ENCODE results near the gene GLRX. TPM values are rescaled to one million over a fixed set of nuclear protein-coding genes. Genes with fewer than 3 reads are reported as not detected.

Gene GLRX
- total and polyA plus RNA-seq, 2 of the 13 experiments (the other 11 are each of a cell fraction or from before 2014, with no cell fraction given) = 63.8 to 499 TPM

DNA sequence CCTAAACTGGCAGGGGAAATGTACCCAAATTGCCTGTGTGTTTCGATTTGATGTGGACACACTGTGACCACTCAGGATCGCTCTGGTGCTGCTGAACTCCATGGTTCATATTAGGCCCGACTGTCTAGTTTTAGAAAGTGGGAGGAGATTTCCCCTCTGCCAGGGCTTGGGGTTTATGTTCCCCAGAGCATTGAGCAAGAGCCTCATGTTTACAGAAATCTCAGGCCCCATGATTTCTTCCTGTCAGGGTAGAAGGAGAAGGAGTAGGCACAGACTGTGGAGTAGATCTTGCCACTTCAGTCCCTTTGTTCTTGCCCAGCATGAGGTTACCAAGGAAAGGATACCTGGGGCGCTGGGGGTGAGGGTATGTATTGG is 40.8 kb upstream of the GLRX start (continued):
- TF ChIP-seq, protein P1, sequence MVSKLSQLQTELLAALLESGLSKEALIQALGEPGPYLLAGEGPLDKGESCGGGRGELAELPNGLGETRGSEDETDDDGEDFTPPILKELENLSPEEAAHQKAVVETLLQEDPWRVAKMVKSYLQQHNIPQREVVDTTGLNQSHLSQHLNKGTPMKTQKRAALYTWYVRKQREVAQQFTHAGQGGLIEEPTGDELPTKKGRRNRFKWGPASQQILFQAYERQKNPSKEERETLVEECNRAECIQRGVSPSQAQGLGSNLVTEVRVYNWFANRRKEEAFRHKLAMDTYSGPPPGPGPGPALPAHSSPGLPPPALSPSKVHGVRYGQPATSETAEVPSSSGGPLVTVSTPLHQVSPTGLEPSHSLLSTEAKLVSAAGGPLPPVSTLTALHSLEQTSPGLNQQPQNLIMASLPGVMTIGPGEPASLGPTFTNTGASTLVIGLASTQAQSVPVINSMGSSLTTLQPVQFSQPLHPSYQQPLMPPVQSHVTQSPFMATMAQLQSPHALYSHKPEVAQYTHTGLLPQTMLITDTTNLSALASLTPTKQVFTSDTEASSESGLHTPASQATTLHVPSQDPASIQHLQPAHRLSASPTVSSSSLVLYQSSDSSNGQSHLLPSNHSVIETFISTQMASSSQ (IDR thresholded peaks at IDR 0.05; ENCODE audit: low read depth) = 0 out of 2 replicates have a peak, but pooled peaks have one; percentile 12
- TF ChIP-seq, protein P1 (CRISPR knock-in tag; IDR thresholded peaks at IDR 0.05; ENCODE audit: borderline replicate concordance) = no peak
- 0 out of 2 replicates have a peak, but pooled peaks have one; percentile 50 for TF ChIP-seq BRD4 (CRISPR knock-in tag; IDR thresholded peaks at IDR 0.05)
- TF ChIP-seq, protein P2, sequence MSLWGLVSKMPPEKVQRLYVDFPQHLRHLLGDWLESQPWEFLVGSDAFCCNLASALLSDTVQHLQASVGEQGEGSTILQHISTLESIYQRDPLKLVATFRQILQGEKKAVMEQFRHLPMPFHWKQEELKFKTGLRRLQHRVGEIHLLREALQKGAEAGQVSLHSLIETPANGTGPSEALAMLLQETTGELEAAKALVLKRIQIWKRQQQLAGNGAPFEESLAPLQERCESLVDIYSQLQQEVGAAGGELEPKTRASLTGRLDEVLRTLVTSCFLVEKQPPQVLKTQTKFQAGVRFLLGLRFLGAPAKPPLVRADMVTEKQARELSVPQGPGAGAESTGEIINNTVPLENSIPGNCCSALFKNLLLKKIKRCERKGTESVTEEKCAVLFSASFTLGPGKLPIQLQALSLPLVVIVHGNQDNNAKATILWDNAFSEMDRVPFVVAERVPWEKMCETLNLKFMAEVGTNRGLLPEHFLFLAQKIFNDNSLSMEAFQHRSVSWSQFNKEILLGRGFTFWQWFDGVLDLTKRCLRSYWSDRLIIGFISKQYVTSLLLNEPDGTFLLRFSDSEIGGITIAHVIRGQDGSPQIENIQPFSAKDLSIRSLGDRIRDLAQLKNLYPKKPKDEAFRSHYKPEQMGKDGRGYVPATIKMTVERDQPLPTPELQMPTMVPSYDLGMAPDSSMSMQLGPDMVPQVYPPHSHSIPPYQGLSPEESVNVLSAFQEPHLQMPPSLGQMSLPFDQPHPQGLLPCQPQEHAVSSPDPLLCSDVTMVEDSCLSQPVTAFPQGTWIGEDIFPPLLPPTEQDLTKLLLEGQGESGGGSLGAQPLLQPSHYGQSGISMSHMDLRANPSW (CRISPR knock-in tag; IDR thresholded peaks at IDR 0.05; ENCODE audit: borderline replicate concordance) = peak; percentile 21; the same call in 1 of the 2 replicates
- TF ChIP-seq, protein P3, sequence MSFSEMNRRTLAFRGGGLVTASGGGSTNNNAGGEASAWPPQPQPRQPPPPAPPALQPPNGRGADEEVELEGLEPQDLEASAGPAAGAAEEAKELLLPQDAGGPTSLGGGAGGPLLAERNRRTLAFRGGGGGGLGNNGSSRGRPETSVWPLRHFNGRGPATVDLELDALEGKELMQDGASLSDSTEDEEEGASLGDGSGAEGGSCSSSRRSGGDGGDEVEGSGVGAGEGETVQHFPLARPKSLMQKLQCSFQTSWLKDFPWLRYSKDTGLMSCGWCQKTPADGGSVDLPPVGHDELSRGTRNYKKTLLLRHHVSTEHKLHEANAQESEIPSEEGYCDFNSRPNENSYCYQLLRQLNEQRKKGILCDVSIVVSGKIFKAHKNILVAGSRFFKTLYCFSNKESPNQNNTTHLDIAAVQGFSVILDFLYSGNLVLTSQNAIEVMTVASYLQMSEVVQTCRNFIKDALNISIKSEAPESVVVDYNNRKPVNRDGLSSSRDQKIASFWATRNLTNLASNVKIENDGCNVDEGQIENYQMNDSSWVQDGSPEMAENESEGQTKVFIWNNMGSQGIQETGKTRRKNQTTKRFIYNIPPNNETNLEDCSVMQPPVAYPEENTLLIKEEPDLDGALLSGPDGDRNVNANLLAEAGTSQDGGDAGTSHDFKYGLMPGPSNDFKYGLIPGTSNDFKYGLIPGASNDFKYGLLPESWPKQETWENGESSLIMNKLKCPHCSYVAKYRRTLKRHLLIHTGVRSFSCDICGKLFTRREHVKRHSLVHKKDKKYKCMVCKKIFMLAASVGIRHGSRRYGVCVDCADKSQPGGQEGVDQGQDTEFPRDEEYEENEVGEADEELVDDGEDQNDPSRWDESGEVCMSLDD (CRISPR knock-in tag; IDR thresholded peaks at IDR 0.05; ENCODE audit: borderline replicate concordance) = 0 out of 2 replicates have a peak, but pooled peaks have one; percentile 67

Measured in HepG2 (cell line).